Measurements from ENCODE around the gene FRMD3. TPM values are rescaled to one million over a fixed set of nuclear protein-coding genes. Genes with fewer than 3 reads are reported as not detected.
A peak's percentile ranks its signal among the peaks of the same experiment; 100 is the strongest.

FRMD3 gene
- total RNA-seq, 1 donor from 2014 or later: 0.65 TPM

GRCh38 chr9:83339435-83339834, 198.8 kb downstream of the FRMD3 start:
- no peak for DNase-seq (ENCODE audit: low spot score, unreplicated experiment)
- Mint-ChIP-seq H3K9me3 (ENCODE audit: low read depth) (no peaks in the 10 kb centered on the region), H3K27me3 (peaks cover 4% of the 10 kb centered on the region), H3K27ac (no peak overlapping the region), H3K4me3 (ENCODE audit: low read depth) (no peak overlapping the region), H3K36me3 (ENCODE audit: insufficient read depth) (no peaks in the 10 kb centered on the region), H3K4me1 (ENCODE audit: low read depth) (no peaks in the 10 kb centered on the region)
- no peak for TF ChIP-seq CTCF (IDR thresholded peaks at IDR 0.05; ENCODE audit: unreplicated experiment)

- Mint-ChIP-seq H3K9me3 (ENCODE audit: low read depth) (no peaks in the 10 kb centered on the region), H3K27ac (no peak overlapping the region), H3K4me3 (ENCODE audit: low read depth) (no peak overlapping the region), H3K27me3 (no peaks in the 10 kb centered on the region), H3K4me1 (ENCODE audit: low read depth) (peaks cover 7% of the 10 kb centered on the region), H3K36me3 (ENCODE audit: insufficient read depth) (no peaks in the 10 kb centered on the region)
- TF ChIP-seq CTCF (IDR thresholded peaks at IDR 0.05; ENCODE audit: unreplicated experiment): no peak
- no peak for DNase-seq (ENCODE audit: low spot score, unreplicated experiment)
Observed at GRCh38 chr9:83336706-83337105, 201.5 kb downstream of the FRMD3 start.

GRCh38 chr9:83334320-83334719, 203.9 kb downstream of the FRMD3 start:
- DNase-seq (ENCODE audit: low spot score, unreplicated experiment): peak; percentile 62
- no peaks in the 10 kb centered on the region for H3K27me3 Mint-ChIP-seq
- no peaks in the 10 kb centered on the region for H3K9me3 Mint-ChIP-seq (ENCODE audit: low read depth)
- peak; percentile 95 for TF ChIP-seq CTCF (IDR thresholded peaks at IDR 0.05; ENCODE audit: unreplicated experiment)
- H3K36me3 Mint-ChIP-seq (ENCODE audit: insufficient read depth): no peaks in the 10 kb centered on the region
- H3K4me1 Mint-ChIP-seq (ENCODE audit: low read depth): peaks cover 7% of the 10 kb centered on the region
- no peak overlapping the region for H3K4me3 Mint-ChIP-seq (ENCODE audit: low read depth)
- H3K27ac Mint-ChIP-seq: no peak overlapping the region

- no peak for DNase-seq (ENCODE audit: low spot score, unreplicated experiment)
- no peaks in the 10 kb centered on the region for H3K27me3 Mint-ChIP-seq
- TF ChIP-seq CTCF (IDR thresholded peaks at IDR 0.05; ENCODE audit: unreplicated experiment): peak; percentile 16
Observed at GRCh38 chr9:83330207-83331196, 207.7 kb downstream of the FRMD3 start.

GRCh38 chr9:83327750-83328622, 210.2 kb downstream of the FRMD3 start:
- H3K27me3 Mint-ChIP-seq: no peaks in the 10 kb centered on the region
- H3K4me3 Mint-ChIP-seq (ENCODE audit: low read depth): no peak overlapping the region
- H3K4me1 Mint-ChIP-seq (ENCODE audit: low read depth): peaks cover 17% of the 10 kb centered on the region
- TF ChIP-seq CTCF (IDR thresholded peaks at IDR 0.05; ENCODE audit: unreplicated experiment): no peak
- H3K27ac Mint-ChIP-seq: no peak overlapping the region
- no peaks in the 10 kb centered on the region for H3K36me3 Mint-ChIP-seq (ENCODE audit: insufficient read depth)
- no peaks in the 10 kb centered on the region for H3K9me3 Mint-ChIP-seq (ENCODE audit: low read depth)
- DNase-seq (ENCODE audit: low spot score, unreplicated experiment): no peak

More at GRCh38 chr9:83330207-83331196, 207.7 kb downstream of the FRMD3 start:
- Mint-ChIP-seq H3K9me3 (ENCODE audit: low read depth) (no peaks in the 10 kb centered on the region), H3K4me1 (ENCODE audit: low read depth) (peaks cover 17% of the 10 kb centered on the region), H3K36me3 (ENCODE audit: insufficient read depth) (no peaks in the 10 kb centered on the region), H3K27ac (no peak overlapping the region), H3K4me3 (ENCODE audit: low read depth) (no peak overlapping the region)

Data from progenitor cell of endocrine pancreas (in vitro differentiated cells).